Right kidney (tissue), 1 donor: Measurements from ENCODE around the gene CEP295NL.
"Not testable (repeated sequence)": the region's sequence is repeated elsewhere in the genome, so short reads cannot be mapped to it uniquely, and the experiment has no call there.

ENCODE experiments used
- DNase-seq: peaks from one replicate; pipeline ENCODE4 v3.0.0-alpha.2; 2016

Gene CEP295NL

DNA sequence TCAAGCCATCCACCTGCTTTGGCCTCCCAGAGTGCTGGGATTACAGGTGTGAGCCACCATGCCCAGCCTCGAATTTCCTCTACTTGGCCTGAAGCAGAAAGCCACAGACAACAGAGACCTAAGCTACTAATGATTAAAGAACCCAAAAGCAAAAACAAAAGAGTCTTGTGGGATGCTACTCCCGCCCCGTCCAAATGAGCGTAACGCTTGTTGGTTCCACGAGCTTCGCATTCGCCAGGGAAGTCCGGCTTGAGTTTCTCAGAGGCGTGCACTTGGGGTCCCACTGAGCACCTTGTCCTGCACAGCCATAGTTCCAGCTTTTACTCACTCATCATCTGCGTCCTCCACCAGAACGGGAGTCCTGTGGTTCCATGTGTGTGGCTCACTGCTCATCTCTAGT is 16.0 kb downstream of the CEP295NL start:
- no peak for DNase-seq

DNA sequence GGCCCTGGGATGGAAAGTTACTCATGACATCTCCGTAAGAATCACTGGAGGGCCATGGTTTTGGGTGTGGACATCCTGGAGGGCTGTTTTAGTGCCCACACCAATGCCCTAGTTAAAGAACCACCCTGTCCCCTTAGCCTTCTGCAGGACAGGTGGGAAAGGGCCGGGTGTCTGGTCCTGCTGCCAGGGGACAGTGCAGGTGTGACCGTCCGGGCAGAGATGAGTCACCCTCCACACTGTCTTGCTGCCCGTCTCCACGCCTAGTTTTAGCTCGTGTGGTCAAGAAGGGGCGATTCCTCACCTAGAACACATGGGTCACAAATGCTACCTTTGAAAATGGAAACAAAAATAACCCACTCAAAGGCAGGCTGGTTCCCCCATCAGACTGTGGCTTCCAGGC is 17.0 kb downstream of the CEP295NL start:
- DNase-seq, result no peak

DNA sequence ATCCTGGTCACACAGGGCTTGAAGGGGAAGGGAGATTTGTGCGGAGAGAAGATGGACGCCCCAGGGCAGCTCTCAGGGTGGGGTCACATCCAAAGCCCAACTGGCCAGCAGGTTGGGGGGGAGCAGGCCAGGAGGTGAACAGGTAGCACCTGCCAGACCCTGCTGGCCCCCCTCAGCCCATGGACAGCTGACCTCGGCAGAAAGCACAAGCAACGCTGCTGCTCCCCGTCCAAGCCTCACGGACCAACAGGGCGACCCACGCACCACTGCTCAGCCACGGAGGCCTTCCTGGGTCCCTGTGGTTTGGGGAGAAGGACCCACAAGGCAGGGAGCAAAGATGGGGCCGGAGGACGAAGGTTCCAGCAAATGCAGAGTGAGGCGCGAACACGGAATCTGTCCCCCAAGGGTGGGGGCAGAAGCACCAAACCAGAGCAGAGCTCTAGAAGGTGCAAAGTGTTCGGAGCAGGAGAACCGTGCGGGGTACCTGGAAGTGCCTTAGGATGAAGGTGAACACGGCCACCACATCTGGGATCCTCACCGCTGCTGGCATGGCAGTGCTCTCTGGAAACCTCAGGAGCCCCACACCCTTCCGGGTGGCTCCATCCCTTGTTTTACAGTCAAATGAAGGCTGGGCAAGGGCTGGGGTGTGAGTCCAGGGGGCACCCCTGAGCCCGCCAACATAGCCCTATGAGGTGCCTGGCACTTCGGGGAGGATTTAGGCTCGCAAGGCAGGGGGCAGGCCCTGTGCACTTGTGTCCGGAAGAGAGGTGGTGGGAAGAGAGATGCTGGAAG is 17.9 kb downstream of the CEP295NL start:
- no peak for DNase-seq

DNA sequence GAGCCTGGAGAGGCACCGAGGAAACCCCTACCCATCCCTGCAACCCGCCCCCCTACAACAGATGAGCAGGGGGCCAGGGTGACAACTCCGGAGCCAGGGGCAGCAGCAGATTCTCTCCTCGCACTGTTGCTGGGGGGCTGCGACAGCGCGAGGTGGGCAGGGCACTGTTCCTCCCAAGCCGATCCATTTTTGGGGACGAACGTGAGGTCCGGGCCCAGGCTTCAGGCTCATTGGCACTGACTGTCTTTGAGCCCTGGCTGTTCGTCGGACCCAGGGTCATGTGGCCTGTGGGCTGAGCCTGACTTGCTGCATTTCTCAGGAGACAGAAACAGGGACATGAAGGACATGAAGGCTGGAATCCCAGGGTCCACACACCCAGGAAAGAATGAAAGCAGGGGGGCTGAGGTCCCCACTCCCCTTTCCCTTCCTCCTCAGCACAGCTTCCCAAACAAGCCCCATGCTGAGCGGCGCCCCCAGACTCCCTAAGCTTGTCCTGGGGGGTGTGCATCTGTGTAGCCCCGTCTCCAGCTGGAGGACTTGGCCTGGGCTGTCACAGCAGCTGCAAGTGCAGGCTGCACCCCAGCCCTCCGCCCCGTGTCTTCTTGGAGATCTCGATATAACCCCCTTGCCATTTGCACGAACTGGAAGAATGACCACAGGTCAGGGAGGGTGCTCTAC is 18.7 kb downstream of the CEP295NL start:
- peak; percentile 31 for DNase-seq

DNA sequence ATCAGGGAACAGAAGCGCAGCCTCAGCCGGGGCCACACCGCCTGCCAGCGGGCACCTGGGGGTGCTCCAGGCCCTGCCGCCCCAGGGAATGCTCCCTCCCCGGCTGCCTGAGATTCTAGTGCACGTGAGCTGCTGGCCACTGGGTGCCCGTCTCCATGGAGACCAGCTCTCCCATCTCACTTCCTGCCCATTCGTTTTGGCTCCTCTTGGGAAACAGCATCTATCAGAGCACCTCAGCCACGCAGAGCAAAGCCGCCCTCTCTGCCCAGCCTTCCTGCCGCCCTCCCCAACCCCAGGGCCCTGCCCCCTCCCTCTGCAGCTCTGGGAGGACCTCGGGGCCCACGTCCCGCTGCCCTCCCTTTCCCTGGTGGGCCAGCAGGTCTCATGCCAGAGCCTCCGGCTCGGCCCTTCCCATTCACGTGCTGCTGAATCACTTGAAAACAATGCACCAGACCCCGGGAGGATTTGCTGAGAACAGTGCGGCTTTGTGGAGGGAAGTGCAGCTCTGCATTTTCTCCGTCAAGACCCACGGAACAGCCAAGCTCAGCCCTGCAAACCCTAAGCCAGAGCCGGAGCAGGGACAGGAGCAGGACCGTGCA is 19.4 kb downstream of the CEP295NL start:
- DNase-seq, result peak; percentile 50

DNA sequence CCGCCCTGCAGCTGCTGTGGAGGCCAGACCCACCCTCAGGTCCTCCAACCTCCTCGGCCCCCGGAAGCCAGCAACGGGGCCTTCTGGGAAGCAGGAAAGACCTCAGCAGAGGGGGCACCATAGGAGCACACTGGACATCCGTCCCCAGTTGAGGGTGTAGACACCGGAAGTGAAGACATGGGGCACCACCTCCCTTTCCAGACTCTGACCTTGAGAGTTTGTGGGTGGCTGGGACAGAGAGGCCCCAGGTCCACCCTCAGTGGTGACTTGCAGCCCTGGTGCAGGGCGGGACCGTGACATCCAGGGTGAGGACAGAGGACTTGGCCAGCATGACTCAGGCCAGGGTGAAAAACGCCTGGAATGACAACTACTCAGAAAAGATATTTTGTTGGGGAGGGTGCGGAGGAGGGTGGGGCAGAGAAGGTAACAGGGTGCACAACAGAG is 19.9 kb downstream of the CEP295NL start:
- no peak for DNase-seq

DNA sequence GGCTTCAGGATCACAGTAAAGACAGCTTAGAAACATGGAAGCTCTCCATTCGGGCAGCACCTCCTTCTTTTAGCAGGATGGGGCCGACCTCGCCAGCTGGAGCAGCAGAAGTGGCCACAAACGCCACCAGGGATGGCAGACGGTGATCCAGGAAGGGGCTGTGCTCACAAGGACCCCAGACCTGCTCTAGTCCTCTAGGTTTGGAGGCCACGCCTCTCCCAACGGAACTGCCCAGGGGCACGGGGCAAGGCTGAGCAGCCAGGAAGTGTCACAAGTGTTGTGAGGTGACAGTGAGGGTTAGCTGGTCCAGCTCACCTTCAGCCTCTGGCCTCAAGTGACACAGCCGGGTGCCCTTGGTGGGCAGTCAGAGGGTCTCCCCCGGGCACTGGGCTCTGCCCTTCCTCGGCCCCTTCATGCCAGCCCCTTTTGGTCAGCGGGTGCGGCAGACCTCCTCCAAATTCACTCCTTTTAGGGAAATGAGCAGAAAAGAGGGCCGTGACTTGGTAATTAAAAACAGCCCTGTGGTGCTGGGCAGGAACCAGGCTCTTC is 20.4 kb downstream of the CEP295NL start:
- no peak for DNase-seq

DNA sequence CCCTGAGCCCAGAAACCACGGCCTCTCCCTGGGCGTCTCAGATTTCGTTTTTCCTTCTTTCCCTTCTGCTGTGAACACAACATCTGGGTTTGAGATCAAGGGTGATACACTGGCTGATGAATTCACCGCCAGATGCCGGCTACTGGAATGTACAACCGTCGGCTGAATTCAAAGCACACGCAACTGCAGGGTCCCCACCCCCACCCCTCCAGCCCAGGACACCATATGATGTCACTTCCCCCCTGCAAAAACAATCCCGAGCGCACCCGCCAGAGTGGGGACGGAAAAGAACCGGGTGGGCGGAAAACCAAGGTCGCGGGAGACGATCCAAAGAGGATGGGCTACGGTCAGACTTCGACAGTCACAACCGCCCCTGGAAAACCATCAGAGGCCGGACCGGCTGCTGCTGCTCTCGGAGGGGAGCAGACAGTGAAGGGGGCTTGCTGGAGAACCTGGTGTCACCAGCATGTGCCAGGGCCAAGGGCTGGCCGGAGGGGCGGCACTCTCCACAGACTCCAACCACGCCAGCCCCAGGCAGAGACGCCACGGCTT is 23.3 kb downstream of the CEP295NL start:
- peak; percentile 65 for DNase-seq

DNA sequence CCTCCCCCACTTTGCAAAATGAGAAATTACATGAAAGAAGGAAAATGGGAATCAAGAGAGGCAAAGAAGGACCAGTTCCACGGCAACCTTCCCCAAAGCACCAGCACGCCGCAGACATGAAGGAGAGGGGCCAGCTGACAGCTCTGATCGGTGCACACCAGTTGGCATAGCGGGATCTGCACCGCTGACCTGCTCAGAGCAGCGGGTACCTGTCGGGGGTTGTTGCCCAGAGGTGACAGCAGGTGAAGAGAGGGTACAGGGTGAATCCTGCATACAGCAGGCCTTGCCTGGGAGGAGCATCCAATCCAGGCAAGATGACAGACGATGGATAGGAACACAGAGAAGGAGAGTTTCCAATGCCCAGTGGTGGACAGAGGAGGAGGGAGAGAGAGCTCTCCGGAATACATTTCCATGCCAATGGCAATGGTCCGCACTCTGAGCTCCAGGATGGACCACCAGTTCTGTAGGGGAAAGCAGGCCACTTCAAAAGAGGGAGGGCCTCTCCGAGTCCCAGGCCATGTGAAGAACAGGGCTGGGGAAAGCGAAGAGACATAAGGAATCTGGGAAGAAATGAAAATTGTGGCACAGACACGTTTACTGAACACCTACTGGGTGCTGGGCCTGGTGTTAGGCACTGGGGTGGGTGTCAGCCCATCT is 24.0 kb downstream of the CEP295NL start:
- no peak for DNase-seq

DNA sequence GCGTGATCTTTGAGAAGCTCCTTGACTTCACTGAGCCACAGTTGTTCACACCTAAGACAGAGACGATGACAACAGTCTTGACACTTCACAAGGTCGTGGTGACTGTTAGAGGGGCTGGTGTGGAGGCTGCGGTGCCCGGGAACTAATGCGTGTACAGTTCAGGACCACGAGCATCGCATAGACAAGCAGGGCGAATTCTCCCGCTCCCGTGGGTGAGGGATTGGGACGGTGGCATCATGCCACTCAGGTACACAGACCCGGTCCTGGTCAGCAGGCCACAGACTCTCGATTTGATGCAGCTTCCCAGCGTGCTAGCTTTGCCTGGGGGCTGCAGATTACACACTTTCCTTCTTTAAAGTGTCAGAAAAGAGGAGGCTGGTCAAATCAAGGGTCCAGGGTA is 24.7 kb downstream of the CEP295NL start:
- DNase-seq, result no peak

DNA sequence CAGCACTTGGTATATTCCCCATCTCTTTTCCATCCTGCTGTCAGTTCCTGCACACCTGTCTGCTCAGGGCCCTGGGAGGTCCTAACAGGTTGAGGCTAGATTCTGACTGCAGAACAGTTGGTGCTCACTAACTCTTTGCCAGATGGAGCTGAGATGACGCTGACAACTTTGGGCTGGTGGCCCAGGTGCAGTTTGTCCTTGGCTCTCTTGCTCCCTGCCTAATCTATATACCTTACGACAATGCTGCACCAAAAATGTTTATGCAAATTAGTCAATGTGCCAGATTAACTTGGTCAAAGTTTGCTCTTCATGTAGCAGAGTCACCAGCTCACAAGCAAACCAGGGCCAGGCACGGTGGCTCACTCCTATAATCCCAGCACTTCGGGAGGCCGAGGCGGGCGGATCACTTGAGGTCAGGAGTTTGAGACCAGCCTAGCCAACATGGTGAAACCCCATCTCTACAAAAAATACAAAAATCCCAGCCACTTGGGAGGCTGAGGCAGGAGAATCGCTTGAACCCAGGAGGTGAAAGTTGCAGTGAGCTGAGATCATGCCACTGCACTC is 26.0 kb downstream of the CEP295NL start:
- not testable (repeated sequence) for DNase-seq

DNA sequence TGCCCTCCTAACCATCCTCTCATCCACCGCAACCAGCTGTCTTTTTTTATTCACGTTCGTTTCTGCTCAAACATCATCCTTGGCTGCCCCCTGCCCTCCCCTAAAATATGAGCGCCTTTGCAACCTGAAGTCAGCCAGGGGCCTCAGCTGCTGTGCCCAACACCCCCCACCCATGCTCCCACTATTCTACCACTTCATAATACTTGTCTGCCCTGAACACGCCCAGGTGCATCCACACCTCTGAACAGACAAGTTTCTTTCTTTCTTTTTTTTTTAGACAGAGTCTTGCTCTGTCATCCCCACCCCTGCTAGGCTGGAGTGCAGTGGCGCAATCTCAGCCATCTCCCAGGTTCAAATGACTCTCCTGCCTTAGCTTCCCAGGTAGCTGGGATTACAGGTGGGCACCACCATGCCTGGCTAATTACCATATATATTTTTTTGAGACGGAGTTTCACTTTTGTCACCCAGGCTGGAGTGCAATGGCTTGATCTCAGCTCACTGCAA is 26.9 kb downstream of the CEP295NL start:
- DNase-seq, result no peak

DNA sequence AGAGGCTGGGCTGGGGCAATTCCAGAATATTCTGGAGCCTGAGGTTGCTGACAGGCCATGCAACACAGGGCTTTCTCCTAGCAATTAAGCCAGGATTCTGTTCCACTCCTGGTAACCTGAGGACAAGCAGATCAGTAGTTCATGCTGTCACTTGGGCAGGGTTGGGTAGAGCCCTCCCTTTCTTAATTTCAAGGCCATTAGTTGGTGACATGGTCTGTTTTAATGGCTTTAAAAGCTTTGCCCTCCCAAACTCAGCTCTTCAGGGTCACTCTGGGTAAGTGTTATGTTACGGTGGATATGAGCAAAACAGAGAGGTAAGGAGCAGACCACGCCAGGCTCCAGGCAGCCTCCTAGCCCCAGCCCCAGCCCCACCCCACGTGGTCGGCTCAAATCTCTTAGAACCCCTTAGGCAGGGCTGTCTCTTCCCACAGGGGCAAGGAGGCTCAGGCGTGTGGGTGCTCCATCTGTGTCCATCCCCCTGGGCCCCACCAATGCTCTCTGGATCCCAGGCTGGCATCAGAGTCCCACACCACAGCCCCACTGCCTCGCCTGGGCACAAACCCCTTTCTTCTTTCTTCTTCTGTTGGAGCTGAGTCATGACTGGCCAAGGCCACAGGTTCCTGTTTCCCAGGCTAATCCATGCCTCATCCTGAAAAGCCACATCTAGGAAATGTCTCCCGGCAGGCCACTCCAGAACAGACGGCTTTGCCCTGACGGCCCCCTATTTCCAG is 27.5 kb downstream of the CEP295NL start:
- DNase-seq, result peak; percentile 22

DNA sequence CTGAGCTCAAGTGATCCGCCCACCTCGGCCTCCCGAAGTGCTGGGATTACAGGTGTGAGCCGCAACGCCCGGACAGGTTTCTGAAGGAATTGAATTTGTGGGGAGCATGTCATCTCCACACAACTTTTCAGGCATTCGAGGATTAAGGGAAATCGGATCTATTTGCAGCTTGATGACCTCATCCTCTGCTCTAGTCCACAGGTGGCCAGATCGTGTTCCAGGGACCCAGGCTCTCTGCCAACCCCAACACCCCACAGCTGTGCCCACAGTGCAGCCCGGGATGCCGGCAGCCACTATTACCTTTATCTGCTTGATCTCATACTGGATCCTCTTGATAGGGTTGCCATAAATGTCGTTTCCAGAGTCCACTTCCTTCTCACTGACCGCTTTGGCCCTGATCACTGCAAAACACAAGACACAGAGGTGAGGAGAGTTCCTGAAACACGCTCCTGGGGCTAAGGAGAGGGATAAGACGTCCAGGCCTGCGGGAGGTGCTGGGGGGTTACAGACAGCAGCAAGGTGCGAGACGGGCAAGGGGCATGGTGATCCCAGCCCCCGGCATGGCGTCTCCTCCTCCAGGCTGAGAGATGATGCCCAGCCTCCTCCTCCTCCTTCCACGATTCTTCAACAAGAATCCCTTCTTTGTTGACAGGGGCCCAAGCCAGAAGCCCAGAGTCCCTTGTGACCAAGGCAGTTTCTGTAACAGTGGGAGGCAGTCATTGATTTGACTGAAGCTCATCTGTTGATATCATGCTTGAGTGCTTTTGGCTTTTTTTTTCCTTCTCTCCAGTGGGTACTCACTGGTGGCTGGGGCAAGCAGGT is 29.3 kb downstream of the CEP295NL start:
- DNase-seq, result peak; percentile 38

DNA sequence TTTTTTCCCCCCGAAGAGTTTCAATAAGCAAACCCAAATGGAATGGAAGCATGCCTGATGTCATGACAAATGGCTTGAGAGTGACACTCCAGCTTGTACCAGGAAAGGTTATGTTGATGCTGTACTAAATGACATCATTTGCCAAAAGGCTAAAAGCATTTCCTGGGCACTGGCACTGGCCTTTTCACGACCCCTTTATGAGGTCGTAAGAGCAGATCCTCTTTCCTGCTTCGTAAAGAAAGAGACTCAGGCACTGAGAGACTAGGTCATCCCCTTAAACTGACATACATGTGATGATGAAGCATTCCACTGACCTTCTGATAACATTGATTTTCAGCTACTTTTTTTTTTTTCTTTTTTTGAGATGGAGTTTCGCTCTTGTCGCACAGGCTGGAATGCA is 30.5 kb downstream of the CEP295NL start:
- no peak for DNase-seq

DNA sequence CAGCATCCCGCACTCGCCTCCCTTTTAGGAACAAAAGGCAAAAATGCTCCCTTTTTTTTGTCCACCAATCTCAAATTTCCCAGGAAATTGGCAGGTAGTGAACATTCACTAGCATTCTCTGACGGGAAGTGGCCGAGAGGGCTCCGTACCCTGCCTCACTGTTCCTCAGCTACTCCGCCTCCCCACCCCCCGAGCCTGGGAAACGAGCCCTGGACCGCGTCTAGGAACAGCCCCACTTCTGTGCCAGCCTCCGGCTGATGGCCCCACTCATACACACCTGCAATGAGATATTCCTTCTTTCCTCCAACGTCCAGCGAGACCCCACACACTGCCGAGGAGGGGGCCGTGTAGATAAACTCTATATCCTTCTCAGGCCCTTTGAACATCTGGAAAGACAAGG is 32.4 kb downstream of the CEP295NL start:
- DNase-seq, result no peak

DNA sequence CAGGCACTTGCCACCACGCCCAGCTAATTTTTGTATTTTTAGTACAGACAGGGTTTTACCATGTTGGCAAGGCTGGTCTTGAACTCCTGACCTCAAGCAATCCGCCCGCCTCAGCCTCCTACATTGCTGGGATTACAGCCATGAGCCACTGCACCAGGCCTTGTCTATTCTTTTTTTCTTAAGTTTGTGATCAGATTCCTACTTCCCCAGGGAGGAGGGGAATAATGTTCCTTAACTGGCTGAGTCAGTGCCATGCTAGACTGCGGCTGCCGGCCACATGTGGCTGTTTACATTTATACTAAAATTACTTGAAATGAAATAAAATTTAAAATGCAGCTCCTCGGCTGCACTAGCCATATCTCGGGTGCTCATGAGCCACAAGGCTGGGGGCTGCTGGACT is 34.6 kb downstream of the CEP295NL start:
- DNase-seq, result no peak

DNA sequence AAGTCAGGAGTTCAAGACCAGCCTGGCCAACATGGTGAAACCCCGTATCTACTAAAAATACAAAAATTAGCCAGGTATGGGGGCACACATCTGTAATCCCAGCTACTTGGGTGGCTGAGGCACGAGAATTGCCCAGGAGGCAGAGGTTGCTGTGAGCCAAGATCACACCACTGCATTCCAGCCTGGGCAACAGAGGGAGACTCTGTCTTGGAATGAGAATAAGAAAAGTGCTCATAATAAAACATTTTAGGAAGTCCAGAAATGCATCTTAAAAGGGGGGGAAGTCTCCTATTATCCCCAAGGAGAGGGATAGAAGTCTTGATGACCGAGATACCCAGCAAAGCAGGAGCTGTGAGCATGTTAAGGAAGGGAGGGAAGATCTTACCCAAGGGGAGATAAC is 36.0 kb downstream of the CEP295NL start:
- not testable (repeated sequence) for DNase-seq

DNA sequence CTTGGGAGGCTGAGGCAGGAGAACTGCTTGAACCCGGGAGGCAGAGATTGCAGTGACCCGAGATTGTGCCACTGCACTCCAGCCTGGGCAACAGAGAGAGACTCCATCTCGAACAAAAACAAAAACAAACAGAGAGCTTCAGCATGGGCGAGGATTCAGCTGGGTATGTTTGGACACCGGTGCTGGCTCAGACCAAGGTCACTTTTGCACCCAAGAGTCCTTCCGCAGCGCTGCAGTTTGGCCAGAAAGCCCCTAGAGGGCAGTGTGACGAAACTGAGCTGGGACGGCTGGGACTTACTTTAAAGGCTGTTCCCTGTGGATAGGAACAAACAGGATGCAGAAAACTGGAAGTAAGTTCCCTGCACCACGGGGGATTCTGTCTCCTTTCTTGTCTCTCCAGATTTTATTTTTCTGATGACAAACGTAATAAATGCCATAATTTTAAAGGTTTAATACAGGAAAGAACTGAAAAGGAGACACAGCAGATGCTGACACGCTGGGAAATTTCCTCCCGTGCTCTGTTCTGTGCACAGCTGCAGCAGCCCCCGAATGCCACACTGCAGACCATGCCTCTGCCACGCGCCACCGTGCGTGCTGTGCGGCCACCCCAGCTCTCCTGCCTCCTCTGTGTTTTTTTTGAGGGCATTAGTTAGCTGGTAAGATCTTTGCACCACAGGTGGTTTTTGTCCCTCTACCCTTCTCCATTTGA is 37.2 kb downstream of the CEP295NL start:
- DNase-seq, result peak; percentile 57

DNA sequence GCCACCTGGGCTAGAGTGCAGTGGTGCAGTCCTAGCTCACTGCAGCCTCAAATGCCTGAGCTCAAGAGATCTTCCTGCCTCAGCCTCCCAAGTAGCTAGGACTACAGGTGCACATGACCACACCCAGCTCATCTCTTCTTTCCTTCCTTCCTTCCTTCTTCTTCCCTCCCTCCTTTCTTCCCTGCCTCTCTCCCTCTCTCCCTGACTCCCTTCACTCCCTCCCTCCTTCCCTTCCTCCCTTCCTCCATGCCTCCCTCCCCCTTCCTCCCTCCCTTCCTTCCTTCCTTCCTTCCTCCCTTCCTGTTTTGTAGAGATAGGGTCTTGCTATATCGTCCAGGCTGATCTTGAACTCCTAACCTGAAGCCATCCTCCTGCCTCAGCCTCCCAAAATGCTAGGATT is 38.9 kb downstream of the CEP295NL start:
- DNase-seq, result no peak
